ENCODE data around the gene ATP9B. TPM values are rescaled to one million over a fixed set of nuclear protein-coding genes. Genes with fewer than 3 reads are reported as not detected.

Gene ATP9B
- polyA plus RNA-seq, 1 donor = 43.3 TPM

DNA sequence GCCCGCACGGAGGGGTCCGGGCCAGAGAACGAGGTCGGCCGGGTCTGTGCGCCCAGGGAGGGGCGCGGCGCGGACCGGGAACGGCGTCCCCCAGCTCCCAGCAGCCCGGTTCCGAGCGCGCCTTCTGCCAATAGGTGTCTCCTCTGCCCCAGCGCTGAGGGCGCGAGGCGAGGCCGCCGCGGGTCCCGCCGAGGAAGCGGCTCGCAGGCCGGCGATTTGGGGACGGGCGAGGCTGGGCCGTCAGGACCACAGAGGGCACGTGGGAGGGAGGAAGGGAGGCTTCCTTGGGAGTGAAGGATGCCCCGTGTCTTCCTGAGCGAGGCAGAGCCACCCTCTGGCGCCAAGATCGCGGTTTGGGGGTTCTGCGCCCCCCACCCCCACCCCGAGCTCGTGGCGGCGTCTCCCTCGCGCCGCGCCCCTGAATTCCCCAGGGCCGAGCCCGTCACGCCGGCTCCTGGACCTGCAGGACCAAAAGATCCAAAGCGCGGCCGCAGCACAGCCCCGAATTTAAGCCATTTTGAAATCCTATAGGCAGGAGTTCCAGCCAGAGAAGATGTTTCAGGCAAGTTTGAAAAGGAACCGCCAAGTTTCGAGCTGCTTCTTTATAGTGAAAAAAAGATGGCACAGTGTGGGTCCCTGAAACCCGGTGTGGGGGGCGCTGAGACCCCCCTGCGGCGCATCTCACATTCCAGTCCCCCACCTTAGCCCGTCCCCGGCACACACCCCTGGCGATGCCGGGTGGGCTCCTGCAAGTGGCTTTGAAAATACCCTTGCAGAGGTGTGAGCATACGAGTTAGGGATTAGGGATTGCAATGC lies 327.4 kb downstream of the ATP9B start:
- DNase-seq = no peak

GRCh38 chr18:79397247-79397829 lies 328.1 kb downstream of the ATP9B start:
- no peak for DNase-seq

DNA sequence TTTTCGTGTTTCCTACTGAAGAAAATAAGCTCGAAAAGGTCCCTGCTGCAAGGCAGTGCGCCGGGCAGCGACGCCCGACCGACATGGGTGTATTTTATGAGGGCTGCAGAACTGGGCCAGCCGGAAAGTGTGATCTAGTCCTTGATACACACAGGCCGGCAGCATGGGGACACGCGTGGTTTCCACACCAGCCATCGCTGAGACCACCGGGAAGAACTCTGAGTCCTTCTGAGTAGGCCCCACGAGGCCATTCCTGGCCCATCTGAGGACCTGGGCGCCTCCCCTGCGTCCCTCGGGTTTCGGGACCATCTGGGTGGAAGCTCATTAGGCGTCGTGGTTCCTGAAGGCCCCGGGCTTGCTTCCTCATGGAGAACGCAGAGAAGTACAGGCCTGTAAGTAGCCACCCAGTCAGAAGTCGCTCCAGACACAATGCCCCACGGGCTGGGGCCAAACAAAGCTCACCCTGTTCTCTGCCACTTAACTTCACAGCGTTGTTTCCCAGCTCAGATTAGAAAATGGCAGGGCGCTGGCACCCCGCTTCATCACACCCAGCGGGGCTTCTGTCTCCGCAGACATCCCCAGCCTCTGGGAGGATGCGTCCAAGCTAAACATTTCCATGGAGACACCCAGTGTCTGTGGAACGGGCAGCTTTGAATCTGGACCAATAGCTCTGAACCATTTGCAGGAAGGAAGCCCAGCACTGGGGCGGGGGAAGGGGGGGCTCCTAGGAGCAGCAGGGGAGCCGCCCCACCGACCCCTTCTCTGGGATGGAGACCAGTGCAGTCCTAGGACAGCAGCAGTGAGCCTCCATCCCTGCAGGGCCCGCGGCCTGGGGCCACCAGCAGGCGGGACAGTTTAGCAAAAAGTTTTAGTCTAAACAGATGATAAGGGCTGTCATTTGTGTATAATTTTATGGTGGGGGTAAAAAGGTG lies 328.9 kb downstream of the ATP9B start:
- no peak for DNase-seq

GRCh38 chr18:79399275-79400081 lies 330.3 kb downstream of the ATP9B start:
- DNase-seq = no peak

GRCh38 chr18:79400091-79400590 lies 330.9 kb downstream of the ATP9B start:
- DNase-seq = no peak

DNA sequence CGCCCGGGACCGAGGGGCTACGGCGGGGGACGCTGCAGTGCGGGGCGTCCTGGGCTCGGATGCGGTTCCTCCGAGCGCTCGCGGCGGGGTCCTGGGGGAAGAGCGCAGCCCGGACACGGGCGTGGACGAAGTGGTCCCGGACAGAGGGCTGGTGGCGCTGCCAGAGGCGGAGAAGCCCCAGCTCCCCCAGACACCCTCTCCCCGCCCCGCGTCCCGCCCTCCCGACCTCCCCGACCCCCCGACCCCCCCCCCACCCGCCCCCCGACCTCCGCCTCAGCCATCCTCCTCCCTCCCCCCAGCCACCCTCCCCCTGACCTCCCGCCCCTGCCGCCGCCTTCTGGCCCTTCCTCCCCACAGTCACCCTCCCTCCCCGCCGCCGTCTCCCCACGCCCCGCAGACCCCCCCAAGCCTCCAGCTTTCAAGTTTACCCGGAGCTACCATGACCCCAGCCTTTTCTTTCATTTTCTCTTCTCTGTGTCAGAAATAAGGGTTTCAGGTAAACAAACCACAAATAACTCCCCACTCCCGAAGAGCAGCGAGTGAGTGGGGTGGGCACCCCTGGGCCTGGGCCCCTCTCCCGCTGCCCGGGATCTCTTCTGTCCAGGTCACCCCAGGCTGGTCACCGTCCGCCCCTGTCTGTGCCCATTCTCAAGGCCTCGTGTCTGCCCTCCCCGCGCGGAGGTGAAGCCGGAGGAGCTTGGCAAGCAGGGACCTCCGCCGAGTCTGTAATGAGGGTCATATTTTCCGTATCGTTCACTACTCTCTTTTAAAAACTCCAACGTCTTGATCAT lies 331.6 kb downstream of the ATP9B start:
- no peak for DNase-seq

DNA sequence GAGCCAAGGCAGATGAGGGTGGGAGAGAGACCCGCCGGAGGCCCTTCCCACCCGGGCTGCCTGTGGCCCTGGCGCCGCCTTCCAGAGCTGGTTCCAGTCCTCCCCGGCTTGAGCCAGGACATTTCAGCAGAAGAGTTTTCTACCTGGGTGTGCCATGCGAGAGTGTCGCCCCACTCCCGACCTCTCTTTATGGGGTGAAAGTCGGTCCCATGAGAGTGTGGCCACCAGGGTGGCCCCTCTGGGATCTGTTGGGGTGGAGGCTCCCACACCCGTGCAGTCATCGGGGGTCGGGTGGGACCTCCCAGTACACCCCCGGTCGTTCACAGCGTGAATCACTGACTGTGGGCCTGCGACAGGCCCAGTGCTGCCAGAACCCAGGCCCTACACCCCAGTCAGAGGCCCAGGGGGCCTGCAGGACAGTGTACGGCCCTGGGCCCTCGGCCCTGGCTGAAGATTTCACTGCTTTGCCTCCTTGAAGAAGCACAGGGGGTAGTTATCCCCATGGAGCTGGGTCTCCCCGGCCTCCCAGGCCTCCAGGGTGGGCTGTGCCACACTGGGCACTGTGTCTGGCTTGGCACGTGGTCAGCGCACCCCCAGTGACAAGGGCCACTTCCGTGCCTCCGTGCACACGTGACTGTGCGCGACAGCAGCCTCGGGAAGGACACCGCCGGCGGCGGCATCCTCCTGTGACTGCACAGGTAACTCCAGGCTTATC lies 332.5 kb downstream of the ATP9B start:
- DNase-seq = no peak

DNA sequence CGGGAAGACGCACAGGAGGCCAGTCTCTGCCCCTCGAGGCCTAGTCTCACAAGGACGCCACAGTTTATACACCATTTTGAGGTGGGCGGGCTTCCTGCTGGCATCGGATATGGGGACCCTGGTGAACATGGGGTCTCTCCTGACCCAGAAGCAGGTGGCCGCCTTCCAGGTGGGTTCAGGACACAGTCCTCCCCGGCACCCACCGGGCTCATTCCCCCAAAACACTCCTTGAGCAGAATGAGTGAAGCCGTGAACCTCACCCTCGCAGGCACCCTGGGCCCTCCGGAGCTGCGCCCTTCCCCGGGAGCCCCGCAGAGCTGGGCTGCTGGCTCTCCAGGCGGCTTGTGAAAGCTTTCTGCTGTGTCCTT lies 333.0 kb downstream of the ATP9B start:
- no peak for DNase-seq

- no peak for DNase-seq
Measured at GRCh38 chr18:79402977-79403722, 334.0 kb downstream of the ATP9B start.

GRCh38 chr18:79403723-79404566 lies 334.8 kb downstream of the ATP9B start:
- no peak for DNase-seq

GRCh38 chr18:79404567-79404910 lies 335.3 kb downstream of the ATP9B start:
- no peak for DNase-seq

- DNase-seq = no peak
Measured at GRCh38 chr18:79405019-79405780, 336.0 kb downstream of the ATP9B start.

DNA sequence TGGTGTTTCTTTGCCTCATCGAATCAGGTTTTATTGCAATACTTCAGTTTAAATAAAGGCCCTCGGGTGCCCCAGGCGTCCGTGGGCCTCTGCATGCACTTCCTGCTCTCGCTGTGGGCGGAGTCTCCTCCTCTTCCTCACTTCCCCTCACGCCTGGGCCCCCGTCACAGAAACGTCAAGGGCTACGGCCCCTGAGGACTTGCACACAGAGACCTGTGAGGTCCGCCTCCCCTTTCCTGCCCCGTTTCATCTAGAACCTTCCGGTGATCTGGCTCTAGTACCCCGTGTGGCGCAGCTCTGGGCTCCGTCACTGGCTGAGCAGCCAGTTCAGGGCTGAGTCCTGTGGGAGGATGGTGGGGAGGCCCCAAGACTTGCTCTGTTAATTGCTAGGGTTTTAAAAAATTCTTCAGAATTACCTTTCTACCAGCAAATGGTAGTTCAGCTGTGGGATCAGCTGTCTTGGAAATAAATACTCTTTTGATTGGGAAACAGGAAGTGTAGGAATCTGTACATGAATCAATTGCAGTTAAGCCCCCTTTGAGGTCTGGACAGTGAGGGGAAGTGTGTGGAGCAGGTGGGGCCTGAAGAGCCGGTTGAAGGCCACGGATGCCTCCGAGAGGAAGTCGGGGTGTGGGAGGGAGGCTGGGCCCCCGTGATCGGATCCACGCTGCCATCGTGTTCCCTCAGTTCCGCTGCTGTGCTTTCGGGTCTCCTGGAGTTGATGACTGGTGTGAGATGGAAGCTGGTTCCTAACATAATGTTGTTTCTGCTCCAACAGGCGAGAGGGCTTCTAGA lies 336.8 kb downstream of the ATP9B start:
- DNase-seq = no peak

- no peak for DNase-seq
Measured at GRCh38 chr18:79406708-79407107, 337.5 kb downstream of the ATP9B start.

DNA sequence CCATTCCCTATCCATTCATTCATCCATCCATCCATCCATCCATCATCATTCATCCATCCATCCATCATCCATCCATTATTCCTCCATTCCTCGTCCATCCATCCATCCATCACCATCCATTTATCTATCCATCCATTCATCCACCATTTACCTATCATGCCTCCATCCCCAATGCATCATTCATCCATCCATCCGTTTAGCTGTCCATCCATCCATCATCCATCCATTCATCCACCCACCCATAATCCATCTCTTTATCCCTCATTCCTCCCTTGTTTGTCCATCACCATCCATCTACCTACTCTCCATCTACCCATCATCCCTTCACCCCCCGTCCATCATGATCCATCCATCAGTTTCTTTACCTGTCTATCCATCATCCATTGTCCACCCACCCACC lies 340.1 kb downstream of the ATP9B start:
- no peak for DNase-seq

- no peak for DNase-seq
Measured at GRCh38 chr18:79410171-79410641, 341.0 kb downstream of the ATP9B start.

Data from left kidney (tissue), 2 donors.